ENCODE measurements around the gene SERPINB7.

DNA sequence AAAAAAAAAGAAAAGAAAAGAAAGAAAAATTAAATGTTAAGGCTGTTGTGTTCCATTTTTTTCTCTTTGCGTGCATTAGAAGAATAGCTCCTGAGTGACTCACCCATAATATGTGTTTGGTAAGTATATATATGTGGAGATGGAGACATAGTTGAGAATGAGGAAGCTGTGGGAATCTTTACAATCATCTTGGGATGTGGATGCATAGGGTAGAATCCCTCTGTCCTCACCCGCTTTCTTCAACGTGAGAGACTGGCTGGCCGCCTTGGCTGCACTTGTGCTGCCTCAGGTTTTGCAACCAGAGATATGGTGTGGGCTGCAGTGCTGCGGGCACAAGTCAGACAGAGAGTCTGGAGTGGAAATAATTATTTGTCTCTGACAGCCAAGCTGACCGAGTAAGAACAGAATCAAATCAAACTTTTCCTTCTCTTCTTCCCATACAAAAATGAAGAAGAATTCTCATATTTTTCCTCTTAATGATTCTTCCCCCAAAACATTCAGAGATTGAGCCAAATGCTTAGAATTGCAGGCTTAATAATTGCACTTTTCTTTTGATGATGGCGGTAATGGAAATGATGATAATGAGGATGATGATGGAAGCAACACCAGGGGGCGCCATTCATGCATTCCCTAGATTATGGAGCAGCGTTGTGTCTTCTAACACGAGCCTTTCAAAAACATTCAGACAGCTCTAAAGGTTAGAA is 48.5 kb downstream of the SERPINB7 start:
- TF ChIP-seq ZNF274 (IDR thresholded peaks at IDR 0.05; ENCODE audit: low read depth, low read length): no peak
- no peak for TF ChIP-seq YY1 (IDR thresholded peaks at IDR 0.05; ENCODE audit: insufficient read depth, insufficient read length)

Data from NT2/D1 (cell line).